Measurements from ENCODE around the gene COX17.
A peak's percentile ranks its signal among the peaks of the same experiment; 100 is the strongest.

GRCh38 chr3:119681279-119681678, 4.1 kb upstream of the COX17 start:
- TF ChIP-seq POLR2AphosphoS5 (IDR thresholded peaks at IDR 0.05): no peak
- peak in 3 of 4 experiments; percentile 27 to 62 (median 46) for TF ChIP-seq CTCF (IDR thresholded peaks at IDR 0.05)
